ENCODE measurements around the gene LSP1.
"Not testable (repeated sequence)": the region's sequence is repeated elsewhere in the genome, so short reads cannot be mapped to it uniquely, and the experiment has no call there.

LSP1 gene

DNA sequence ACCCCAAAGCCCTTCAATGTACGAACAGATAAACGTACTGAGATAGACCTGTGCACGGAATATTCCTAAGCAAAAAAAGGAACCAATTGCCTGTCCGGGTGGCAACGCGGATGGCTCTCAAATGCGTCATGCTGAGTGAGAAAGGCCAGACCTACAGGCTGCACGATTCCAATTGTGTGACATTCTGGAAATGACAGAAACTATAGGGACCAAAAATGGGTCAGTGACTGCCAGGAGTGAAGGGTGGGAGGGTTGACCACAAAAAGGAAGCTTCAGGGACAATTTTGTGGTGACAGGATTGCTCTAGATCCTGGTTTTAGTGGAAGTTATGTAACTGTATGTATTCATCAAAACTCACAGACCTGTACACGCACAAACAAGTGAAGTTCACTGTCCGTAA, 42.1 kb upstream of the LSP1 start:
- no peaks in the 10 kb centered on the region for H3K36me3 ChIP-seq (ENCODE audit: low read depth)
- no peak overlapping the region for H3K27ac ChIP-seq (ENCODE audit: poor library complexity, severe bottlenecking)
- TF ChIP-seq, protein P1, sequence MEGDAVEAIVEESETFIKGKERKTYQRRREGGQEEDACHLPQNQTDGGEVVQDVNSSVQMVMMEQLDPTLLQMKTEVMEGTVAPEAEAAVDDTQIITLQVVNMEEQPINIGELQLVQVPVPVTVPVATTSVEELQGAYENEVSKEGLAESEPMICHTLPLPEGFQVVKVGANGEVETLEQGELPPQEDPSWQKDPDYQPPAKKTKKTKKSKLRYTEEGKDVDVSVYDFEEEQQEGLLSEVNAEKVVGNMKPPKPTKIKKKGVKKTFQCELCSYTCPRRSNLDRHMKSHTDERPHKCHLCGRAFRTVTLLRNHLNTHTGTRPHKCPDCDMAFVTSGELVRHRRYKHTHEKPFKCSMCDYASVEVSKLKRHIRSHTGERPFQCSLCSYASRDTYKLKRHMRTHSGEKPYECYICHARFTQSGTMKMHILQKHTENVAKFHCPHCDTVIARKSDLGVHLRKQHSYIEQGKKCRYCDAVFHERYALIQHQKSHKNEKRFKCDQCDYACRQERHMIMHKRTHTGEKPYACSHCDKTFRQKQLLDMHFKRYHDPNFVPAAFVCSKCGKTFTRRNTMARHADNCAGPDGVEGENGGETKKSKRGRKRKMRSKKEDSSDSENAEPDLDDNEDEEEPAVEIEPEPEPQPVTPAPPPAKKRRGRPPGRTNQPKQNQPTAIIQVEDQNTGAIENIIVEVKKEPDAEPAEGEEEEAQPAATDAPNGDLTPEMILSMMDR (IDR thresholded peaks at IDR 0.05; ENCODE audit: poor library complexity, severe bottlenecking), result no peak
- DNase-seq (ENCODE audit: low spot score), result no peak
- H3K27me3 ChIP-seq (ENCODE audit: insufficient read depth, poor library complexity, severe bottlenecking), result no peaks in the 10 kb centered on the region
- ATAC-seq (ENCODE audit: low read depth), result no peak
- H3K4me1 ChIP-seq (ENCODE audit: insufficient read depth, poor library complexity, severe bottlenecking), result no peaks in the 10 kb centered on the region
- H3K9me3 ChIP-seq (ENCODE audit: severe bottlenecking), result no peaks in the 10 kb centered on the region
- no peak overlapping the region for H3K4me3 ChIP-seq (ENCODE audit: severe bottlenecking)

DNA sequence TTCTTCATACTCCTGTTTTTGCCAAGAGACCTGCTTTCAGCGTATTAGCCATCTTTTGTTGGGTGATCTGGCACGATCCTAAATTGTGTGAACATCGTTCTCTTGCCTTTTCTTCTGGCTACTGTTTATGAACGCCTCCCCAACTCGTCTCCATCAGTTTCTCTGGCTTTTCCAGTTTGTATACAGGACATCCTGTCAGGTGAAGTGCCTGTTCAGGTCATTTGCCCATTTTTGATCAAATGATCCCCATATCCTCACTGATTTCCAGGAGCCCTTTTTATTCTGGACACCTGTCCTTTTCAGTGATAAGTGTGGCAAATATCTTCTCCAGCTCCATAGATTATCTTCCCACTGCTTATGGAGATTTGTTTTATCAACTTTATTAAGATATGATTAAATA, 40.6 kb upstream of the LSP1 start:
- H3K27me3 ChIP-seq (ENCODE audit: insufficient read depth, poor library complexity, severe bottlenecking), result no peaks in the 10 kb centered on the region
- ATAC-seq (ENCODE audit: low read depth) (no peak), DNase-seq (ENCODE audit: low spot score) (no peak)
- H3K4me3 ChIP-seq (ENCODE audit: severe bottlenecking), result no peak overlapping the region
- no peaks in the 10 kb centered on the region for H3K9me3 ChIP-seq (ENCODE audit: severe bottlenecking)
- TF ChIP-seq, protein P1 (IDR thresholded peaks at IDR 0.05; ENCODE audit: poor library complexity, severe bottlenecking), result no peak
- H3K4me1 ChIP-seq (ENCODE audit: insufficient read depth, poor library complexity, severe bottlenecking), result no peaks in the 10 kb centered on the region
- no peaks in the 10 kb centered on the region for H3K36me3 ChIP-seq (ENCODE audit: low read depth)
- no peak overlapping the region for H3K27ac ChIP-seq (ENCODE audit: poor library complexity, severe bottlenecking)

DNA sequence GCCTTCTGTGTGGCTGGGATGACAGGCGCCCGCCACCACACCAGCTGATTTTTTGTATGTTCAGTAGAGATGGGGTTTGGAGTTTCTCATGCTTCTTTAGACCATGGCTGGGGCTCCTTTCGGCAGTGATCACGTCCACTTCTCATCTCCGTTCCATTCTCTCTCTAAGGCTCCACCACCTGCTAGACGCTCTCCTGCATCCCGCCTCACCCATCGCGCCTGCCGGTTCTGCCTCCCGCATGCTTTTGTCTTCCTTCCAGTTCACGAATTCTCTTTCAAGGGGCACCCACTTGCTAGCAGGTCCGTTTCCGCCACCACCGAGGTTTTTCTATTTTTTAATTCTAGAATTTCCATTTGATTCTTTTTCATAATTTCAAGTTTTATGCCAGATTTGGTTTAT, 40.1 kb upstream of the LSP1 start:
- DNase-seq (ENCODE audit: low spot score), result no peak

DNA sequence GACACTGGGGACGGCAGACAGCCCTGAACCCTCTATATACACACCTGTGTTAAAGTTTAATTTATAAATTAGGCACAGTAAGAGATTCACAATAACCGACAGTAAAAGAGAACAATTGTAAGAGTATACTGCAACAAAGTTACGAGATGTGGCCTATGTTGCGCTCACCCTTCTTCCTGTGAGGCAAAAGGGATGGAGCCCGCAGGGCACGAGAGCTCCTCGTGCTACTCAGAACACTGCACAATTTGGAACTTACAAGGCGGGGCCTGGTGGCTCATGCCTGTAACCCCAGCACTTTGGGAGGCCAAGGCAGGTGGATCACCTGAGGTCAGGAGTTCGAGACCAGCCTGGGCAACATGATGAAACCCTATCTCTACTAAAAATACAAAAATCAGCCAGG, 39.5 kb upstream of the LSP1 start:
- not testable (repeated sequence) for H3K4me3 ChIP-seq (ENCODE audit: severe bottlenecking); ATAC-seq (ENCODE audit: low read depth); H3K27ac ChIP-seq (ENCODE audit: poor library complexity, severe bottlenecking); H3K9me3 ChIP-seq (ENCODE audit: severe bottlenecking); H3K36me3 ChIP-seq (ENCODE audit: low read depth); H3K4me1 ChIP-seq (ENCODE audit: insufficient read depth, poor library complexity, severe bottlenecking); H3K27me3 ChIP-seq (ENCODE audit: insufficient read depth, poor library complexity, severe bottlenecking); DNase-seq (ENCODE audit: low spot score)

More for the DNA sequence above, 40.1 kb upstream of the LSP1 start:
- no peaks in the 10 kb centered on the region for H3K36me3 ChIP-seq (ENCODE audit: low read depth)
- ATAC-seq (ENCODE audit: low read depth), result no peak
- no peaks in the 10 kb centered on the region for H3K9me3 ChIP-seq (ENCODE audit: severe bottlenecking)
- no peaks in the 10 kb centered on the region for H3K4me1 ChIP-seq (ENCODE audit: insufficient read depth, poor library complexity, severe bottlenecking)
- TF ChIP-seq, protein P1 (IDR thresholded peaks at IDR 0.05; ENCODE audit: poor library complexity, severe bottlenecking), result no peak
- no peak overlapping the region for H3K4me3 ChIP-seq (ENCODE audit: severe bottlenecking)
- H3K27me3 ChIP-seq (ENCODE audit: insufficient read depth, poor library complexity, severe bottlenecking), result no peaks in the 10 kb centered on the region
- H3K27ac ChIP-seq (ENCODE audit: poor library complexity, severe bottlenecking), result no peak overlapping the region

DNA sequence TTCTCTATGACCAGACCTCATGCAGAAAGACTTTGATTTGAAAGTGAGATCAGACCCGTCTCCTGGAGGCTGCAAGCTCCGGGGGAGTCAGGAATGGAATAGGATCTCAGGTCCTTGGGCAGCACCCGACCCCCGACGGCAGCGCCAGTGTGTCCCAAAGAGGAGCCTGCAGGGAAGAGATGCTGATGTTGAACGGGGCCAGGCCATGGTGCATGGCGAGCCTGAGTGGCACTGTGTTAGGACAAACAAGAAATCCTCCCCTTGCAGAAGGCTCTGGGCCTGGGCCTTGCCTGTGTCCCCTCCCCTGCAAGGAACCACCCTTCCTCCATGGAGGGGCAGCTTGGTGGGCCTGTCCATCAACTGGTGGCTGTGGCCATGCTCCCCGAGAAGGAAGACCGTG, 38.2 kb upstream of the LSP1 start:
- no peaks in the 10 kb centered on the region for H3K27me3 ChIP-seq (ENCODE audit: insufficient read depth, poor library complexity, severe bottlenecking)
- TF ChIP-seq, protein P1 (IDR thresholded peaks at IDR 0.05; ENCODE audit: poor library complexity, severe bottlenecking), result no peak
- no peak overlapping the region for H3K27ac ChIP-seq (ENCODE audit: poor library complexity, severe bottlenecking)
- no peak for DNase-seq (ENCODE audit: low spot score)
- no peaks in the 10 kb centered on the region for H3K4me1 ChIP-seq (ENCODE audit: insufficient read depth, poor library complexity, severe bottlenecking)
- no peak overlapping the region for H3K4me3 ChIP-seq (ENCODE audit: severe bottlenecking)
- no peak for ATAC-seq (ENCODE audit: low read depth)
- no peaks in the 10 kb centered on the region for H3K36me3 ChIP-seq (ENCODE audit: low read depth)
- H3K9me3 ChIP-seq (ENCODE audit: severe bottlenecking), result no peaks in the 10 kb centered on the region

Measured in RWPE2 (cell line).